ENCODE results near the gene SUGP2. TPM values are rescaled to one million over a fixed set of nuclear protein-coding genes. Genes with fewer than 3 reads are reported as not detected.
A peak's percentile ranks its signal among the peaks of the same experiment; 100 is the strongest.

The SUGP2 gene
- total and polyA plus RNA-seq, 8 donors, result 21.5 to 104 (median 53.4) TPM

DNA sequence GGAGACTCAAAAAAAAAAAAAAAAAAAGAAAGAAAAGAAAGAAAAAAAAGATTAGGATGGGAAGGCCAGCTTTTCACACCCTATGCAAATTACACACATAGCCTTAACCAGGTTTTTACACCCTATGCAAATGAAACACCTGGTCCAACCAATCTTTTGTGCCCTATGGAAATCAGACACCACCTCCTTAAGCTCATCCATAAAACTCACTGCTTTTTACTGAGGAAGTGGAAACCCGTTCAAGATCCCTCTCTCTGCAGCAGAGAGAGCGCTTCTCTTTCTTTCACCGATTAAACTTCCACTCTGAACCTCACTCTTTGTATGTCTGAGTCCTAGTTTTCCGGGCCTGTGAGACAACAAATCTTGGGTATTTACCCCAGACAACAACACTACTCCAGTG is 67.0 kb downstream of the SUGP2 start:
- Histone ChIP-seq H3K4me3 (no peak overlapping the region), H3K27me3 (peaks cover 0 to 27% (median 15%) of the 10 kb centered on the region in 3 donors), H3K4me1 (peaks cover 0 to 27% (median 8%) of the 10 kb centered on the region in 4 donors), H3K27ac (peak overlapping the region in 1 of 5 donors; percentile 8), H3K9me3 (no peaks in the 10 kb centered on the region), H3K36me3 (no peaks in the 10 kb centered on the region)
- DNase-seq, result no peak
- TF ChIP-seq, protein P1, sequence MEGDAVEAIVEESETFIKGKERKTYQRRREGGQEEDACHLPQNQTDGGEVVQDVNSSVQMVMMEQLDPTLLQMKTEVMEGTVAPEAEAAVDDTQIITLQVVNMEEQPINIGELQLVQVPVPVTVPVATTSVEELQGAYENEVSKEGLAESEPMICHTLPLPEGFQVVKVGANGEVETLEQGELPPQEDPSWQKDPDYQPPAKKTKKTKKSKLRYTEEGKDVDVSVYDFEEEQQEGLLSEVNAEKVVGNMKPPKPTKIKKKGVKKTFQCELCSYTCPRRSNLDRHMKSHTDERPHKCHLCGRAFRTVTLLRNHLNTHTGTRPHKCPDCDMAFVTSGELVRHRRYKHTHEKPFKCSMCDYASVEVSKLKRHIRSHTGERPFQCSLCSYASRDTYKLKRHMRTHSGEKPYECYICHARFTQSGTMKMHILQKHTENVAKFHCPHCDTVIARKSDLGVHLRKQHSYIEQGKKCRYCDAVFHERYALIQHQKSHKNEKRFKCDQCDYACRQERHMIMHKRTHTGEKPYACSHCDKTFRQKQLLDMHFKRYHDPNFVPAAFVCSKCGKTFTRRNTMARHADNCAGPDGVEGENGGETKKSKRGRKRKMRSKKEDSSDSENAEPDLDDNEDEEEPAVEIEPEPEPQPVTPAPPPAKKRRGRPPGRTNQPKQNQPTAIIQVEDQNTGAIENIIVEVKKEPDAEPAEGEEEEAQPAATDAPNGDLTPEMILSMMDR (IDR thresholded peaks at IDR 0.05), result no peak
- TF ChIP-seq EP300 (IDR thresholded peaks at IDR 0.05), result no peak
- no peak for TF ChIP-seq POLR2A (IDR thresholded peaks at IDR 0.05)
- TF ChIP-seq POLR2AphosphoS5 (IDR thresholded peaks at IDR 0.05), result no peak
- WGBS, 5 donors, result 48 to 67% (median 59%) methylated on average over 4 of the region's 4 CpGs
- intact Hi-C loops (cut with DNase I; ENCODE audit: low total_unique reads), result no loop called here

DNA sequence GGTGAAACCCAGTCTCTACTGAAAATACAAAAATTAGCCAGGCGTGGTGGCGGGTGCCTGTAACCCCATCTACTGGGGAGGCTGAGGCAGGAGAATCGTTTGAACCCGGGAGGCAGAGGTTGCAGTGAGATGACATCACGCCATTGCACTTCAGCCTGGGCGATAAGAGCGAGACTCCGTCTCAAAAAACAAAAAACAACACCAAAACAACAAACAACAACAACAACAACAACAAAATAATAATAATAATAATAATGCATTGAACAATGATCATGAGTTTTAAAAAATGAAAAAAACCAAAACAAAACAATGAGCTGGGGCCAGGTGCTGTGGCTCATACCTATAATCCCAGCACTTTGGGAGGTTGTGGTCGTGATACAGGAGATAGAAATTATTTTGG is 69.2 kb downstream of the SUGP2 start:
- no peak overlapping the region for H3K4me3 ChIP-seq
- peaks cover 0 to 30% (median 15%) of the 10 kb centered on the region in 3 donors for H3K27me3 ChIP-seq
- no peaks in the 10 kb centered on the region for H3K9me3 ChIP-seq
- H3K27ac ChIP-seq, result no peak overlapping the region
- DNase-seq, result no peak
- H3K36me3 ChIP-seq, result no peaks in the 10 kb centered on the region
- TF ChIP-seq POLR2AphosphoS5 (IDR thresholded peaks at IDR 0.05) (no peak), POLR2A (IDR thresholded peaks at IDR 0.05) (no peak), EP300 (IDR thresholded peaks at IDR 0.05) (no peak)
- TF ChIP-seq, protein P1 (IDR thresholded peaks at IDR 0.05), result no peak
- WGBS, 5 donors, result 90 to 92% (median 91%) methylated on average over 9 of the region's 9 CpGs
- intact Hi-C loops (cut with DNase I; ENCODE audit: low total_unique reads), result no loop called here
- H3K4me1 ChIP-seq, result peaks cover 0 to 12% (median 4%) of the 10 kb centered on the region in 4 donors

DNA sequence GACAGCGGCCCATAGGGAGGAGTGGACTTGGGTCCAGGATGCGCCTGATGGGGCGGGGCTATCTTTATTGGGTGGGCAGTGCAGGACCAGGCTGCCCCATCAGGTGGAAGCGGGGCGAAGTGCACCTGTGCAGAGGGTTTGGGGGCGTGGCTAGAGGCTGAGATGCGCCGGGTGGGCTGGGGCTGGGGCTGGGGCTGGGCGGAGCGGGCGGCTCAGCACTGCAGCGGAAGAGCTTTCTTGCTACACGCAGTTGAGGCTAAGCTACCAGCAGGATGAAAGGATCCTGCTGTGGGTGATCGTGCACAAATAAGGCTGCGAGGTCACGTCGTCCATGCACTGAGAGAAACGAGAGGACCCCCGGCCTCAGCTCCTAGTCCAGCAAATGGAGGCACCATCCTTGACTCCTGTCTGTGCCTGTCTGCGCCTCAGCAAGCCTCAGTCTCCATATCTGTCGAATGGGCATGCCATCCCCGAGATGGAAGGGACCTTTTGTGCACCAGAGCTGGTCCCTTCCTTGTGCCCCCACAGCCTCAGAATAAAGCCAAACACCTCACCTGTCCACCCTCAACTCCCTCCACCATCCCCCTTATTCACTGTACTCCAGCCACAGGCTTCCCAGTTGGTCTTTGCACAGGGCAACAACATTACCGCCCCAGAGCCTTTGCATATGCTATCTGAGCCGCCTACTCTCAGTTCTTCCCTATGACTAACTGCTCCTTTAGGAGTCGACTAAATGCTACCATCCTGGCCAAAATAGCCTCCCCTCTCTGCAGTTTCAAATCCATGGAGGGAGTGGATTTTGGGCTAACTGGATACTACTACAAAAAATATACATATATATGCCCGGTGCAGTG is 71.3 kb downstream of the SUGP2 start:
- Histone ChIP-seq H3K27ac (no peak overlapping the region), H3K27me3 (peaks cover 0 to 30% (median 15%) of the 10 kb centered on the region in 3 donors), H3K36me3 (no peaks in the 10 kb centered on the region), H3K4me1 (peaks cover 0 to 7% (median 2%) of the 10 kb centered on the region in 4 donors), H3K4me3 (no peak overlapping the region), H3K9me3 (no peaks in the 10 kb centered on the region)
- WGBS, 5 donors, result 24 to 39% (median 29%) methylated on average over 17 to 26 of the region's 26 CpGs
- TF ChIP-seq, protein P1 (IDR thresholded peaks at IDR 0.05), result no peak
- TF ChIP-seq EP300 (IDR thresholded peaks at IDR 0.05), result no peak
- TF ChIP-seq POLR2AphosphoS5 (IDR thresholded peaks at IDR 0.05), result no peak
- no peak for TF ChIP-seq POLR2A (IDR thresholded peaks at IDR 0.05)
- DNase-seq, result peak in 1 of 2 donors; percentile 23
- intact Hi-C loops (cut with DNase I; ENCODE audit: low total_unique reads), result no loop called here

DNA sequence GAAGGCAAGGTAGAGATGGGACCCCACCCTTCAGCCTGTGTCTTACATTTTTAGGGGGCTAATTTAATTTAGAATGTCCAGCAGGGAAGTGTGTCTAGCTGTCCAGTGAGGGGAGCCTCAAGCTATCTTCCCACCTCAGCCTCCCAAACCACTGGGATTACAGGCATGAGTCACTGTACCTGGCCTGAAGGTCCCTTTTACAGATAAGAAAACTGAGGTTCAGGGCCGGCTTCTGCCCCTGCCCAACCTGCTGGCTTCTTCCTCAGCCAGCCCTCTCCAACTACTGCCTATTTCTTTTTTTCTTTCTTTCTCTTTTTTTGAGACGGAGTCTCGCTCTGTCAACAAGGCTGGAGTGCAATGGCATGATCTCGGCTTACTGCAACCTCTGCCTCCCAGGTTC is 72.9 kb downstream of the SUGP2 start:
- Histone ChIP-seq H3K4me3 (no peak overlapping the region), H3K27ac (no peak overlapping the region), H3K27me3 (peaks cover 0 to 30% (median 15%) of the 10 kb centered on the region in 3 donors), H3K36me3 (no peaks in the 10 kb centered on the region), H3K4me1 (peaks cover 0 to 7% (median 2%) of the 10 kb centered on the region in 4 donors), H3K9me3 (no peaks in the 10 kb centered on the region)
- DNase-seq, result no peak
- no peak for TF ChIP-seq POLR2A (IDR thresholded peaks at IDR 0.05)
- TF ChIP-seq, protein P1 (IDR thresholded peaks at IDR 0.05), result no peak
- no peak for TF ChIP-seq POLR2AphosphoS5 (IDR thresholded peaks at IDR 0.05)
- TF ChIP-seq EP300 (IDR thresholded peaks at IDR 0.05), result no peak
- intact Hi-C loops (cut with DNase I; ENCODE audit: low total_unique reads), result no loop called here
- WGBS, 5 donors, result 77 to 86% (median 82%) methylated on average over 4 of the region's 4 CpGs

All from stomach (tissue), 9 donors.